Type B pancreatic cell (in vitro differentiated cells): Measurements from ENCODE around the gene MSRB2. TPM values are rescaled to one million over a fixed set of nuclear protein-coding genes. Genes with fewer than 3 reads are reported as not detected.

ENCODE experiments used
- DNase-seq: peaks from one replicate; pipeline ENCODE4 v3.0.0; 2021; ENCODE audit warnings: mixed read lengths; ENCODE audit not compliant: unreplicated experiment; ENCODE audit errors: extremely low spot score
- H3K27ac Mint-ChIP-seq: 2 replicates; pipeline ENCODE4 v1.8.0; 2021; ENCODE audit warnings: mild to moderate bottlenecking, mixed read lengths
- H3K27me3 Mint-ChIP-seq: 2 replicates; pipeline ENCODE4 v1.8.0; 2021; ENCODE audit warnings: mixed read lengths
- H3K36me3 Mint-ChIP-seq: 2 replicates; pipeline ENCODE4 v1.8.0; 2021; ENCODE audit warnings: mixed read lengths
- H3K4me1 Mint-ChIP-seq: one replicate; pipeline ENCODE4 v1.8.0; 2021; ENCODE audit warnings: mixed read lengths; ENCODE audit not compliant: unreplicated experiment
- H3K4me3 Mint-ChIP-seq: 2 replicates; pipeline ENCODE4 v1.8.0; 2021; ENCODE audit warnings: mild to moderate bottlenecking, mixed read lengths
- H3K9me3 Mint-ChIP-seq: 2 replicates; pipeline ENCODE4 v1.8.0; 2021; ENCODE audit warnings: mixed read lengths
- total RNA-seq: library from RNA; stranded (reverse); gene quantifications from 2 replicates; pipeline ENCODE4 v1.2.1, GENCODE V29; 2021; ENCODE audit warnings: low replicate concordance
- TF ChIP-seq, protein P1 (sequence below): fragments of 200-600 bp; sonication (generic); conservative IDR thresholded peaks from 2 replicates; pipeline ENCODE4 v1.5.0; 2021; ENCODE audit warnings: antibody characterized with exemption, mild to moderate bottlenecking

MSRB2 gene
- total RNA-seq, 1 donor from 2014 or later, result 26.6 TPM

GRCh38 chr10:23073527-23073926, 21.9 kb upstream of the MSRB2 start:
- no peak overlapping the region for H3K27ac Mint-ChIP-seq

GRCh38 chr10:23075672-23076071, 19.7 kb upstream of the MSRB2 start:
- no peaks in the 10 kb centered on the region for H3K36me3 Mint-ChIP-seq
- TF ChIP-seq, protein P1, sequence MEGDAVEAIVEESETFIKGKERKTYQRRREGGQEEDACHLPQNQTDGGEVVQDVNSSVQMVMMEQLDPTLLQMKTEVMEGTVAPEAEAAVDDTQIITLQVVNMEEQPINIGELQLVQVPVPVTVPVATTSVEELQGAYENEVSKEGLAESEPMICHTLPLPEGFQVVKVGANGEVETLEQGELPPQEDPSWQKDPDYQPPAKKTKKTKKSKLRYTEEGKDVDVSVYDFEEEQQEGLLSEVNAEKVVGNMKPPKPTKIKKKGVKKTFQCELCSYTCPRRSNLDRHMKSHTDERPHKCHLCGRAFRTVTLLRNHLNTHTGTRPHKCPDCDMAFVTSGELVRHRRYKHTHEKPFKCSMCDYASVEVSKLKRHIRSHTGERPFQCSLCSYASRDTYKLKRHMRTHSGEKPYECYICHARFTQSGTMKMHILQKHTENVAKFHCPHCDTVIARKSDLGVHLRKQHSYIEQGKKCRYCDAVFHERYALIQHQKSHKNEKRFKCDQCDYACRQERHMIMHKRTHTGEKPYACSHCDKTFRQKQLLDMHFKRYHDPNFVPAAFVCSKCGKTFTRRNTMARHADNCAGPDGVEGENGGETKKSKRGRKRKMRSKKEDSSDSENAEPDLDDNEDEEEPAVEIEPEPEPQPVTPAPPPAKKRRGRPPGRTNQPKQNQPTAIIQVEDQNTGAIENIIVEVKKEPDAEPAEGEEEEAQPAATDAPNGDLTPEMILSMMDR, result no peak
- peaks cover 5% of the 10 kb centered on the region for H3K27me3 Mint-ChIP-seq
- H3K9me3 Mint-ChIP-seq, result no peaks in the 10 kb centered on the region
- DNase-seq, result no peak
- H3K4me1 Mint-ChIP-seq, result peaks cover 7% of the 10 kb centered on the region
- no peak overlapping the region for H3K4me3 Mint-ChIP-seq
- H3K27ac Mint-ChIP-seq, result no peak overlapping the region

More at GRCh38 chr10:23073527-23073926, 21.9 kb upstream of the MSRB2 start:
- H3K4me1 Mint-ChIP-seq, result peaks cover 3% of the 10 kb centered on the region
- H3K27me3 Mint-ChIP-seq, result no peaks in the 10 kb centered on the region
- no peaks in the 10 kb centered on the region for H3K36me3 Mint-ChIP-seq
- DNase-seq, result no peak
- TF ChIP-seq, protein P1, result no peak
- H3K9me3 Mint-ChIP-seq, result no peaks in the 10 kb centered on the region
- H3K4me3 Mint-ChIP-seq, result no peak overlapping the region

DNA sequence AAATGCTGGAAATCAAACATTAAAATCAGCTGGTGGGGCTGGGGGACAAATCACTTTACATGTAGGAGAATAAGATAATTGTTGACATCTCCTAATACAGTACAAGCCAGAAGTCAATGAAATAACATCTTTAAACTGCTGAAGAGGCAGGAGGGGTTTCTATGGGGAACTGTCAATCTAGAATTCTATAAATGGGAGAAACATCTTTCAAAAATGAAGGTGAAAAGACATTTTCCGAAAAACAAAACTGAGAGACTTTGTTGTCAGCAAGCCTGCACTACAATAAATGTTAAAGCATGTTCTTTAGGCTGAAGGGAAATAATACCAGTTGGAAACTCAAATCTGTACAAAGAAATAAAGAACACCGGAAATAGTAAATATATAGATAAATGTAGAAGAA, 17.3 kb upstream of the MSRB2 start:
- Mint-ChIP-seq H3K36me3 (no peaks in the 10 kb centered on the region), H3K9me3 (no peaks in the 10 kb centered on the region), H3K4me1 (peaks cover 11% of the 10 kb centered on the region), H3K4me3 (no peak overlapping the region), H3K27me3 (peaks cover 7% of the 10 kb centered on the region), H3K27ac (no peak overlapping the region)
- no peak for DNase-seq
- TF ChIP-seq, protein P1, result no peak

GRCh38 chr10:23079700-23080099, 15.7 kb upstream of the MSRB2 start:
- no peaks in the 10 kb centered on the region for H3K9me3 Mint-ChIP-seq
- TF ChIP-seq, protein P1, result no peak
- no peaks in the 10 kb centered on the region for H3K36me3 Mint-ChIP-seq

GRCh38 chr10:23080262-23080661, 15.1 kb upstream of the MSRB2 start:
- no peaks in the 10 kb centered on the region for H3K9me3 Mint-ChIP-seq
- no peak for DNase-seq
- TF ChIP-seq, protein P1, result no peak
- no peak overlapping the region for H3K4me3 Mint-ChIP-seq
- H3K4me1 Mint-ChIP-seq, result peaks cover 11% of the 10 kb centered on the region
- H3K36me3 Mint-ChIP-seq, result no peaks in the 10 kb centered on the region
- H3K27ac Mint-ChIP-seq, result no peak overlapping the region
- H3K27me3 Mint-ChIP-seq, result peaks cover 7% of the 10 kb centered on the region

More at GRCh38 chr10:23079700-23080099, 15.7 kb upstream of the MSRB2 start:
- H3K4me1 Mint-ChIP-seq, result peaks cover 11% of the 10 kb centered on the region
- peaks cover 7% of the 10 kb centered on the region for H3K27me3 Mint-ChIP-seq
- H3K27ac Mint-ChIP-seq, result no peak overlapping the region
- DNase-seq, result no peak
- H3K4me3 Mint-ChIP-seq, result no peak overlapping the region
